A549 (cell line): Measurements from ENCODE around the gene SLC15A2. TPM values are rescaled to one million over a fixed set of nuclear protein-coding genes. Genes with fewer than 3 reads are reported as not detected.

Experiments
- ATAC-seq, 2 experiments: fragments of 200-7000 bp in 1 of 2; fragments of >200 bp in 1 of 2; cut with Nextera tagmentation in 1 of 2; cut with Tn5 transposase in 1 of 2; 3 replicates each; pipeline versions ENCODE4 v1.8.0 to v1.9.1; 2018 to 2020; ENCODE audit warnings: mild to moderate bottlenecking in 1 of 2, moderate library complexity in 1 of 2
- CTCF ChIA-PET: fragments of 300-600 bp; sonication (Branson Sonifier 250); formaldehyde crosslinking; extraction: SDS; loops from one replicate; lab custom pipeline; 2021; ENCODE audit warnings: antibody characterized with exemption, inconsistent platforms; lab: Yijun Ruan, JAX
- POLR2A ChIA-PET: fragments of 350-600 bp; formaldehyde crosslinking; extraction: SDS; loops from one replicate; lab custom pipeline; 2021; ENCODE audit warnings: antibody characterized with exemption, inconsistent platforms; lab: Yijun Ruan, JAX
- DNase-seq, 2 experiments: peaks; one replicate each; pipeline versions ENCODE4 v3.0.0 to v3.0.0-alpha.2; 2011 to 2016; ENCODE audit warnings: low read depth in 1 of 2, low spot score in 1 of 2
- FAIRE-seq: peaks from 2 replicates; lab custom pipeline; 2011; peaks lifted over from hg19 to GRCh38; lab: Jason Lieb, UNC
- H3K27ac ChIP-seq, 2 experiments: fragments of >200 bp; sonication (Bioruptor Twin); formaldehyde crosslinking; 3 replicates each; pipeline ENCODE4 v1.5.1; 2016 to 2017
- H3K4me1 ChIP-seq: fragments of >200 bp; sonication (Bioruptor Twin); formaldehyde crosslinking; 3 replicates; pipeline ENCODE4 v1.6.1; 2016
- H3K4me2 ChIP-seq: fragments of >200 bp; sonication (Bioruptor Twin); formaldehyde crosslinking; 3 replicates; pipeline ENCODE4 v1.6.1; 2016
- H3K4me3 ChIP-seq: fragments of >200 bp; sonication (Bioruptor Twin); formaldehyde crosslinking; 3 replicates; pipeline ENCODE4 v1.5.1; 2016
- H3K9me3 ChIP-seq: fragments of >200 bp; sonication (Bioruptor Twin); formaldehyde crosslinking; 3 replicates; pipeline ENCODE4 v1.6.1; 2016
- ATOH8 ChIP-seq: fragments of 250-450 bp; sonication (Bioruptor Pico); IDR thresholded peaks from 2 replicates; pipeline ENCODE4 v1.5.0; 2020; ENCODE audit warnings: low read depth, mild to moderate bottlenecking, moderate library complexity
- CBX8 ChIP-seq: fragments of 200-600 bp; sonication (generic); IDR thresholded peaks from 2 replicates; pipeline ENCODE4 v1.6.1; 2016
- CEBPB ChIP-seq, 2 experiments: fragments of >200 bp in 1 of 2; sonication (Bioruptor Twin) in 1 of 2; formaldehyde crosslinking in 1 of 2; IDR thresholded peaks; 2 replicates each; pipeline ENCODE4 v1.6.1; 2012 to 2016
- EHF ChIP-seq: fragments of 250-450 bp; sonication (Bioruptor Pico); IDR thresholded peaks from 2 replicates; pipeline ENCODE4 v1.5.0; 2020; ENCODE audit warnings: mild to moderate bottlenecking
- EHMT2 ChIP-seq: fragments of 200-600 bp; sonication (generic); IDR thresholded peaks from 2 replicates; pipeline ENCODE4 v1.6.1; 2016; ENCODE audit warnings: antibody characterized with exemption, low read depth, mild to moderate bottlenecking, moderate library complexity
- EP300 ChIP-seq, 2 experiments: fragments of >200 bp; sonication (Bioruptor Twin); formaldehyde crosslinking; IDR thresholded peaks; 2 replicates in 1 of 2; 3 replicates in 1 of 2; pipeline ENCODE4 v1.6.1; 2016 to 2017
- ESRRA ChIP-seq: fragments of 150-350 bp; IDR thresholded peaks from 2 replicates; pipeline ENCODE4 v1.6.1; 2014; ENCODE audit warnings: mild to moderate bottlenecking, low read length, borderline replicate concordance
- FOSB ChIP-seq: fragments of 250-450 bp; sonication (Bioruptor Pico); IDR thresholded peaks from 2 replicates; pipeline ENCODE4 v1.5.0; 2020; ENCODE audit warnings: mild to moderate bottlenecking, moderate library complexity
- HES2 ChIP-seq: fragments of >200 bp; sonication (Bioruptor Twin); formaldehyde crosslinking; IDR thresholded peaks from 2 replicates; pipeline ENCODE4 v1.6.1; 2016
- HMGXB4 ChIP-seq: fragments of 250-450 bp; sonication (Bioruptor Pico); IDR thresholded peaks from 2 replicates; pipeline ENCODE4 v1.5.0; 2021; ENCODE audit warnings: mild to moderate bottlenecking, moderate library complexity, borderline replicate concordance
- HOXB13 ChIP-seq: fragments of 250-450 bp; sonication (Bioruptor Pico); IDR thresholded peaks from 2 replicates; pipeline ENCODE4 v1.5.0; 2020; ENCODE audit warnings: low read depth, mild to moderate bottlenecking, moderate library complexity
- HOXB5 ChIP-seq: fragments of 250-450 bp; sonication (Bioruptor Pico); IDR thresholded peaks from 2 replicates; pipeline ENCODE4 v1.5.0; 2020; ENCODE audit warnings: mild to moderate bottlenecking, moderate library complexity
- JUN ChIP-seq, 2 experiments: fragments of >200 bp; sonication (Bioruptor Twin); formaldehyde crosslinking; IDR thresholded peaks; 2 replicates in 1 of 2; 3 replicates in 1 of 2; pipeline ENCODE4 v1.6.1; 2016 to 2017
- JUNB ChIP-seq: fragments of >200 bp; sonication (Bioruptor Twin); formaldehyde crosslinking; IDR thresholded peaks from 2 replicates; pipeline ENCODE4 v1.6.1; 2016
- KDM5A ChIP-seq: fragments of 200-600 bp; sonication (generic); IDR thresholded peaks from 2 replicates; pipeline ENCODE4 v1.6.1; 2016; ENCODE audit warnings: antibody characterized with exemption, mild to moderate bottlenecking
- MAFK ChIP-seq: fragments of 450-650 bp; IDR thresholded peaks from 2 replicates; pipeline ENCODE4 v1.6.1; 2014; ENCODE audit not compliant: partially characterized antibody
- MYC ChIP-seq: IDR thresholded peaks from 2 replicates; pipeline ENCODE4 v1.6.1; 2012; ENCODE audit warnings: mild to moderate bottlenecking, inconsistent platforms, low read length, improper control_type of control experiment, borderline replicate concordance
- NPAS2 ChIP-seq: fragments of 250-450 bp; sonication (Bioruptor Pico); IDR thresholded peaks from 2 replicates; pipeline ENCODE4 v1.8.0; 2022; ENCODE audit warnings: mild to moderate bottlenecking, moderate library complexity, borderline replicate concordance
- PBX3 ChIP-seq: IDR thresholded peaks from 2 replicates; pipeline ENCODE4 v1.6.1; 2012
- POLR2A ChIP-seq: IDR thresholded peaks from 2 replicates; pipeline ENCODE4 v1.6.1; 2012; ENCODE audit warnings: mild to moderate bottlenecking, low read length
- POLR2AphosphoS2 ChIP-seq: conservative IDR thresholded peaks from 2 replicates; pipeline ENCODE4 v1.6.1; 2012; ENCODE audit warnings: low read length, improper control_type of control experiment, inconsistent platforms
- RAD21 ChIP-seq, 2 experiments: fragments of >200 bp in 1 of 2; sonication (Bioruptor Twin) in 1 of 2; formaldehyde crosslinking in 1 of 2; IDR thresholded peaks in 1 of 2; conservative IDR thresholded peaks in 1 of 2; 2 replicates in 1 of 2; 3 replicates in 1 of 2; pipeline ENCODE4 v1.6.1; 2012 to 2018; ENCODE audit warnings: inconsistent platforms in 1 of 2
- RNF2 ChIP-seq: fragments of 200-600 bp; sonication (generic); IDR thresholded peaks from 2 replicates; pipeline ENCODE4 v1.6.1; 2016; ENCODE audit warnings: low read depth, mild to moderate bottlenecking, antibody characterized with exemption, moderate library complexity, borderline replicate concordance
- SREBF2 ChIP-seq: fragments of 450-650 bp; IDR thresholded peaks from 2 replicates; pipeline ENCODE4 v1.6.1; 2014; ENCODE audit warnings: mild to moderate bottlenecking, moderate library complexity
- ZNF302 ChIP-seq: fragments of 250-450 bp; sonication (Bioruptor Pico); IDR thresholded peaks from 2 replicates; pipeline ENCODE4 v1.9.0; 2021; ENCODE audit warnings: inconsistent platforms, mild to moderate bottlenecking, moderate library complexity
- WGBS: methylation state at CpG from one replicate; pipeline ENCODE4 v1.1.6; 2017; ENCODE audit errors: missing lambda C conversion rate; 5-methylcytosine and 5-hydroxymethylcytosine counted together
- polyA plus RNA-seq, 4 experiments: library from polyadenylated mRNA; depleted of rRNA in 3 of 4; stranded (reverse); fragments of >200 nt; fragmentation: RNase III in 1 of 4; extraction: RNeasy Plus Mini Kit Qiagen cat#74134 plus additional on column Dnase treatment in 1 of 4; gene quantifications; 2 replicates in 3 of 4; 3 replicates in 1 of 4; pipeline ENCODE4 v1.2.3, GENCODE V29; 2011 to 2017

Gene SLC15A2
- polyA plus RNA-seq, 2 of the 4 experiments (the other 2 are of a cell fraction): 0.18 to 0.63 TPM

GRCh38 chr3:121961283-121961682 lies 67.1 kb downstream of the SLC15A2 start:
- H3K4me1 ChIP-seq: no peaks in the 10 kb centered on the region
- ATAC-seq (no peak), DNase-seq (no peak), FAIRE-seq (no peak)
- no peak overlapping the region for H3K4me2 ChIP-seq
- H3K4me3 ChIP-seq: no peak overlapping the region
- no peak for TF ChIP-seq HOXB5 (CRISPR knock-in tag)
- TF ChIP-seq FOSB (CRISPR knock-in tag): no peak
- TF ChIP-seq NPAS2: no peak
- TF ChIP-seq CBX8: no peak
- TF ChIP-seq ATOH8 (CRISPR knock-in tag): no peak
- TF ChIP-seq JUN (IDR thresholded peaks at IDR 0.05): no peak
- no peak for TF ChIP-seq EP300 (IDR thresholded peaks at IDR 0.05)
- no peak for TF ChIP-seq JUNB
- TF ChIP-seq ESRRA: no peak
- no peak for TF ChIP-seq HOXB13 (CRISPR knock-in tag)
- TF ChIP-seq PBX3: no peak
- no peak for TF ChIP-seq RNF2
- TF ChIP-seq RAD21 (conservative IDR thresholded peaks at IDR 0.05 in 1 of 2, IDR thresholded peaks at IDR 0.05 in 1 of 2): no peak
- no peak for TF ChIP-seq POLR2A
- H3K27ac ChIP-seq: no peak overlapping the region
- ChIA-PET POLR2A (no interaction called here), CTCF (interaction anchor here (1.0 kb wide), 1 partner anchor 35 kb away, joined by 3 read pairs; no protein-coding TSS in a partner anchor)
- no peaks in the 10 kb centered on the region for H3K9me3 ChIP-seq

GRCh38 chr3:121962443-121962842 lies 68.2 kb downstream of the SLC15A2 start:
- Histone ChIP-seq H3K4me3 (no peak overlapping the region), H3K4me2 (no peak overlapping the region), H3K27ac (no peak overlapping the region), H3K9me3 (no peaks in the 10 kb centered on the region), H3K4me1 (no peaks in the 10 kb centered on the region)
- DNase-seq: no peak
- no peak for ATAC-seq
- no peak for TF ChIP-seq MYC
- TF ChIP-seq CEBPB (IDR thresholded peaks at IDR 0.05): no peak
- TF ChIP-seq RNF2: no peak
- peak; percentile 61 for TF ChIP-seq MAFK
- FAIRE-seq: no peak
- CTCF ChIA-PET: no interaction called here
- POLR2A ChIA-PET: no interaction called here

- Histone ChIP-seq H3K9me3 (no peaks in the 10 kb centered on the region), H3K27ac (no peak overlapping the region), H3K4me1 (no peaks in the 10 kb centered on the region), H3K4me3 (no peak overlapping the region), H3K4me2 (no peak overlapping the region)
- POLR2A ChIA-PET: no interaction called here
- TF ChIP-seq CEBPB (IDR thresholded peaks at IDR 0.05): no peak
- no peak for TF ChIP-seq FOSB (CRISPR knock-in tag)
- TF ChIP-seq HMGXB4: no peak
- TF ChIP-seq EHMT2: no peak
- no peak for TF ChIP-seq KDM5A
- no peak for TF ChIP-seq POLR2AphosphoS2
- no peak for TF ChIP-seq SREBF2
- no peak for TF ChIP-seq HES2
- no peak for TF ChIP-seq EHF (CRISPR knock-in tag)
- TF ChIP-seq ZNF302 (CRISPR knock-in tag): no peak
- no peak for TF ChIP-seq MYC
- no peak for DNase-seq
- FAIRE-seq: no peak
- WGBS: 20% methylated on average over 1 of the region's 1 CpG
- CTCF ChIA-PET: no interaction called here
- no peak for ATAC-seq
These were observed 69.4 kb downstream of the SLC15A2 start for GRCh38 chr3:121963608-121964007.
